Measurements from ENCODE around the gene SURF4.
"Not testable (repeated sequence)": the region's sequence is repeated elsewhere in the genome, so short reads cannot be mapped to it uniquely, and the experiment has no call there.

The SURF4 gene

GRCh38 chr9:133397895-133398294 is 22.0 kb upstream of the SURF4 start:
- Histone ChIP-seq H3K4me3 (ENCODE audit: low read length in 2 of 2) (no peak overlapping the region), H3K27ac (ENCODE audit: low read depth in 2 of 2, low read length in 2 of 2) (no peak overlapping the region), H3K36me3 (ENCODE audit: control insufficient read depth in 2 of 2, insufficient read depth in 2 of 2, low read length in 2 of 2) (no peaks in the 10 kb centered on the region), H3K4me1 (ENCODE audit: control insufficient read depth in 2 of 2, insufficient read depth in 2 of 2, low read length in 2 of 2) (no peaks in the 10 kb centered on the region), H3K27me3 (ENCODE audit: control insufficient read depth in 2 of 2, insufficient read depth in 2 of 2, low read length in 2 of 2) (peaks cover 5 to 13% of the 10 kb centered on the region in 2 donors), H3K9ac (ENCODE audit: low read depth in 1 of 2, low read length in 2 of 2) (no peak overlapping the region), H3K9me3 (ENCODE audit: control insufficient read depth in 2 of 2, low read length in 2 of 2) (no peaks in the 10 kb centered on the region)

GRCh38 chr9:133397370-133397769 is 21.5 kb upstream of the SURF4 start:
- H3K9me3 ChIP-seq (ENCODE audit: control insufficient read depth in 2 of 2, low read length in 2 of 2) = no peaks in the 10 kb centered on the region
- no peaks in the 10 kb centered on the region for H3K36me3 ChIP-seq (ENCODE audit: control insufficient read depth in 2 of 2, insufficient read depth in 2 of 2, low read length in 2 of 2)
- H3K4me1 ChIP-seq (ENCODE audit: control insufficient read depth in 2 of 2, insufficient read depth in 2 of 2, low read length in 2 of 2) = no peaks in the 10 kb centered on the region
- H3K27me3 ChIP-seq (ENCODE audit: control insufficient read depth in 2 of 2, insufficient read depth in 2 of 2, low read length in 2 of 2) = peaks cover 5 to 13% of the 10 kb centered on the region in 2 donors
- no peak overlapping the region for H3K4me3 ChIP-seq (ENCODE audit: low read length in 2 of 2)
- no peak overlapping the region for H3K9ac ChIP-seq (ENCODE audit: low read depth in 1 of 2, low read length in 2 of 2)
- no peak overlapping the region for H3K27ac ChIP-seq (ENCODE audit: low read depth in 2 of 2, low read length in 2 of 2)

- Histone ChIP-seq H3K4me3 (ENCODE audit: low read length in 2 of 2) (no peak overlapping the region), H3K27ac (ENCODE audit: low read depth in 2 of 2, low read length in 2 of 2) (no peak overlapping the region), H3K9me3 (ENCODE audit: control insufficient read depth in 2 of 2, low read length in 2 of 2) (no peaks in the 10 kb centered on the region), H3K9ac (ENCODE audit: low read depth in 1 of 2, low read length in 2 of 2) (no peak overlapping the region), H3K36me3 (ENCODE audit: control insufficient read depth in 2 of 2, insufficient read depth in 2 of 2, low read length in 2 of 2) (no peaks in the 10 kb centered on the region), H3K27me3 (ENCODE audit: control insufficient read depth in 2 of 2, insufficient read depth in 2 of 2, low read length in 2 of 2) (peaks cover 5 to 13% of the 10 kb centered on the region in 2 donors), H3K4me1 (ENCODE audit: control insufficient read depth in 2 of 2, insufficient read depth in 2 of 2, low read length in 2 of 2) (no peaks in the 10 kb centered on the region)
Observed at GRCh38 chr9:133396952-133397351, 21.1 kb upstream of the SURF4 start.

DNA sequence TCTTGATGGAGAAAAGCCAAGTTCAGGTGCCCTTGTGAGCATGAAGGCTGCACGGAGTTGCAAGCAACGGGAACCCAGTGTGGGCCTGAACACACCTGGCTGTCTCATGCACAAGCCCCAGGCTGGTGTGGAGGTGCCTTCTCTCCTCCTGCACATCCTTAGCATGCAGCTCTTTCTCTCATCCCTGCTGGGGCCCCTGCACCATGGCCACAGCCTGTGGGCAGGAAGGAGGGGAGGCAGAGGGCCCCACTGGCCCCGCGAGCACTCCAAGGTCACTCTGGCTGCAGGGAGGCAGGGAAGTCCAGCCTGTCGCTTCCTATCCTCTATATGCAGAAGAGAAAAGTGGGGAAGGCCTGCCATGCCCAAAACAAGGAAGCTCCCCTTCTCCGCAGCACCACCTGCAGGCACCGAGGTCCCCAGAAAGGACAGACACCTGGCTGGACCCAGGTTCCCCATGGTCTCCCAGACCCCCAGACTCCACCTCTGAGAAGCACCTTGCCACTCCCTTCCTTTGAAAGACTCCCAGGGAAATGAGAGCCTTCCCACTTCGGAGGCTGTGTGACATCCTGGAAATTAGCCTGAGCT is 18.9 kb upstream of the SURF4 start:
- H3K4me3 ChIP-seq (ENCODE audit: low read length in 2 of 2) = no peak overlapping the region
- no peaks in the 10 kb centered on the region for H3K36me3 ChIP-seq (ENCODE audit: control insufficient read depth in 2 of 2, insufficient read depth in 2 of 2, low read length in 2 of 2)
- H3K4me1 ChIP-seq (ENCODE audit: control insufficient read depth in 2 of 2, insufficient read depth in 2 of 2, low read length in 2 of 2) = no peaks in the 10 kb centered on the region
- H3K9me3 ChIP-seq (ENCODE audit: control insufficient read depth in 2 of 2, low read length in 2 of 2) = no peaks in the 10 kb centered on the region
- H3K27ac ChIP-seq (ENCODE audit: low read depth in 2 of 2, low read length in 2 of 2) = no peak overlapping the region
- no peak overlapping the region for H3K9ac ChIP-seq (ENCODE audit: low read depth in 1 of 2, low read length in 2 of 2)
- H3K27me3 ChIP-seq (ENCODE audit: control insufficient read depth in 2 of 2, insufficient read depth in 2 of 2, low read length in 2 of 2) = peaks cover 5 to 13% of the 10 kb centered on the region in 2 donors

DNA sequence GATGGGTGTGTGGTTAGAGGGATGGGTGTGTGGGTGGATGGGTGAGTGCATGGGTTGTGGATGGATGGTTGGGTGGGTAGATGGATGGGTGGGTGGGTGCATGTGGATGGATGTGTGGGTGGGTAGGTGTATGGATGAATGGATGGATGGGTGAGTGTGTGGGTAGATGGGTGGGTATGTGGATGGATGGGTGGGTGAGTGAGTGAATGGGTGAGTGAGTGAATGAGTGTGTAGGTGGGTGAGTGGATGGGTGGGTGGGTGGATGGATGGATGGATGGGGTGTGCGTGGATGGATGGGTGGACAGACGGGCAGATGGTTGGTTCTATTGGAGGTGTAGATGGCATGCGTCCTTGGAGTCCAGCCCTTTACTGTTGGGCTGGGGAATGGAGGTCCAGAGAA is 17.5 kb upstream of the SURF4 start:
- Histone ChIP-seq H3K4me1 (ENCODE audit: control insufficient read depth in 2 of 2, insufficient read depth in 2 of 2, low read length in 2 of 2) (no peaks in the 10 kb centered on the region), H3K9ac (ENCODE audit: low read depth in 1 of 2, low read length in 2 of 2) (no peak overlapping the region), H3K36me3 (ENCODE audit: control insufficient read depth in 2 of 2, insufficient read depth in 2 of 2, low read length in 2 of 2) (no peaks in the 10 kb centered on the region), H3K9me3 (ENCODE audit: control insufficient read depth in 2 of 2, low read length in 2 of 2) (no peaks in the 10 kb centered on the region), H3K4me3 (ENCODE audit: low read length in 2 of 2) (no peak overlapping the region), H3K27ac (ENCODE audit: low read depth in 2 of 2, low read length in 2 of 2) (no peak overlapping the region), H3K27me3 (ENCODE audit: control insufficient read depth in 2 of 2, insufficient read depth in 2 of 2, low read length in 2 of 2) (peaks cover 5 to 13% of the 10 kb centered on the region in 2 donors)

DNA sequence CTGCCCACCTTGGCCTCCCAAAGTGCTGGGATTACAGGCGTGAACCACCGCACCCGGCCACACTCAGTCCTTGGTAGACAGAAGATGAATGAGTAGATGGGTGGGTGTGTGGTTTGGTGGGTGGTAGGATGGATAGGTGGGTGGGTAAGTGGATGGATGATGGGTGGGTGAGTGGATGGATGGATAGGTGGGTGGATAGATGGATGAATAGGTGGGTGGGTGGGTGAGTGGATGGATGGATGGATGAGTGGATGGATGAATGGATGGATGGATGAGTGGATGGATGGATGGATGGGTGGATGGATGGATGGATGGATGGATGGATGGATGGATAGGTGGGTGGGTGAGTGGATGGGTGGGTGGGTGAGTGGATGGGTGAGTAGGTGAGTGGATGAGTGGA is 16.4 kb upstream of the SURF4 start:
- H3K9ac ChIP-seq (ENCODE audit: low read depth in 1 of 2, low read length in 2 of 2); H3K27me3 ChIP-seq (ENCODE audit: control insufficient read depth in 2 of 2, insufficient read depth in 2 of 2, low read length in 2 of 2): not testable (repeated sequence)

DNA sequence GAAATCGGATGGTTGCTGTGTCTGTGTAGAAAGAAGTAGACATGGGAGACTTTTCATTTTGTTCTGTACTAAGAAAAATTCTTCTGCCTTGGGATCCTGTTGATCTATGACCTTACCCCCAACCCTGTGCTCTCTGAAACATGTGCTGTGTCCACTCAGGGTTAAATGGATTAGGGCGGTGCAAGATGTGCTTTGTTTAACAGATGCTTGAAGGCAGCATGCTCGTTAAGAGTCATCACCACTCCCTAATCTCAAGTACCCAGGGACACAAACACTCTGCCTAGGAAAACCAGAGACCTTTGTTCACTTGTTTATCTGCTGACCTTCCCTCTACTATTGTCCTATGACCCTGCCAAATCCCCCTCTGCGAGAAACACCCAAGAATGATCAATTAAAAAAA is 15.6 kb upstream of the SURF4 start:
- H3K4me1 ChIP-seq (ENCODE audit: control insufficient read depth in 2 of 2, insufficient read depth in 2 of 2, low read length in 2 of 2); H3K4me3 ChIP-seq (ENCODE audit: low read length in 2 of 2); H3K27ac ChIP-seq (ENCODE audit: low read depth in 2 of 2, low read length in 2 of 2); H3K36me3 ChIP-seq (ENCODE audit: control insufficient read depth in 2 of 2, insufficient read depth in 2 of 2, low read length in 2 of 2); H3K27me3 ChIP-seq (ENCODE audit: control insufficient read depth in 2 of 2, insufficient read depth in 2 of 2, low read length in 2 of 2); H3K9me3 ChIP-seq (ENCODE audit: control insufficient read depth in 2 of 2, low read length in 2 of 2); H3K9ac ChIP-seq (ENCODE audit: low read depth in 1 of 2, low read length in 2 of 2): not testable (repeated sequence)

More for the DNA sequence above, 16.4 kb upstream of the SURF4 start:
- not testable (repeated sequence) for H3K36me3 ChIP-seq (ENCODE audit: control insufficient read depth in 2 of 2, insufficient read depth in 2 of 2, low read length in 2 of 2); H3K27ac ChIP-seq (ENCODE audit: low read depth in 2 of 2, low read length in 2 of 2); H3K4me1 ChIP-seq (ENCODE audit: control insufficient read depth in 2 of 2, insufficient read depth in 2 of 2, low read length in 2 of 2); H3K9me3 ChIP-seq (ENCODE audit: control insufficient read depth in 2 of 2, low read length in 2 of 2); H3K4me3 ChIP-seq (ENCODE audit: low read length in 2 of 2)

GRCh38 chr9:133390713-133391112 is 14.9 kb upstream of the SURF4 start:
- no peaks in the 10 kb centered on the region for H3K36me3 ChIP-seq (ENCODE audit: control insufficient read depth in 2 of 2, insufficient read depth in 2 of 2, low read length in 2 of 2)
- no peak overlapping the region for H3K27ac ChIP-seq (ENCODE audit: low read depth in 2 of 2, low read length in 2 of 2)
- H3K9me3 ChIP-seq (ENCODE audit: control insufficient read depth in 2 of 2, low read length in 2 of 2) = no peaks in the 10 kb centered on the region
- no peak overlapping the region for H3K4me3 ChIP-seq (ENCODE audit: low read length in 2 of 2)
- peaks cover 0 to 5% of the 10 kb centered on the region in 2 donors for H3K27me3 ChIP-seq (ENCODE audit: control insufficient read depth in 2 of 2, insufficient read depth in 2 of 2, low read length in 2 of 2)
- H3K9ac ChIP-seq (ENCODE audit: low read depth in 1 of 2, low read length in 2 of 2) = no peak overlapping the region
- no peaks in the 10 kb centered on the region for H3K4me1 ChIP-seq (ENCODE audit: control insufficient read depth in 2 of 2, insufficient read depth in 2 of 2, low read length in 2 of 2)

DNA sequence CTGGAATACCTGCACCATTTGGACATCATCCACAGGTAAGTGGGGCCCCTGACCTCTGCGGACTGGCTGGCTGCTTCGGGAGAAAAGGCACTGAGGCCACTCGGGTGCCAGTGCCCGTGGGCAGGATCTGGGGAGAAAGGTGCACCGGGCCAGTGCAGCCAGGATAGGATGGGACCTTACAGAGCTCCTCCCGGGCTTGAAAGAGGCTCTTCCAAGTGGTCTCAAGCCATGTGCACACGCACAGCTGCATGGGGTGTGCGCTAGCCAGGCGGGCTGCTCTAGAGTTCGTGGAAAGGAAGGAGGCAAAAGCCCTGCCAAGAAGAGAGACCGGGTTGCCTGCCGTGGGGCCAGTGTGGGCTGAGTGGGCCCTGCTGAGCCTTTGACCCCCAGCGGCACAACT is 13.7 kb upstream of the SURF4 start:
- Histone ChIP-seq H3K9ac (ENCODE audit: low read depth in 1 of 2, low read length in 2 of 2) (no peak overlapping the region), H3K4me1 (ENCODE audit: control insufficient read depth in 2 of 2, insufficient read depth in 2 of 2, low read length in 2 of 2) (no peaks in the 10 kb centered on the region), H3K9me3 (ENCODE audit: control insufficient read depth in 2 of 2, low read length in 2 of 2) (no peaks in the 10 kb centered on the region), H3K4me3 (ENCODE audit: low read length in 2 of 2) (no peak overlapping the region), H3K27me3 (ENCODE audit: control insufficient read depth in 2 of 2, insufficient read depth in 2 of 2, low read length in 2 of 2) (peaks cover 0 to 1% of the 10 kb centered on the region in 2 donors), H3K36me3 (ENCODE audit: control insufficient read depth in 2 of 2, insufficient read depth in 2 of 2, low read length in 2 of 2) (no peaks in the 10 kb centered on the region), H3K27ac (ENCODE audit: low read depth in 2 of 2, low read length in 2 of 2) (no peak overlapping the region)

- no peak overlapping the region for H3K9ac ChIP-seq (ENCODE audit: low read depth in 1 of 2, low read length in 2 of 2)
- H3K27me3 ChIP-seq (ENCODE audit: control insufficient read depth in 2 of 2, insufficient read depth in 2 of 2, low read length in 2 of 2) = no peaks in the 10 kb centered on the region
- H3K4me3 ChIP-seq (ENCODE audit: low read length in 2 of 2) = no peak overlapping the region
- no peaks in the 10 kb centered on the region for H3K9me3 ChIP-seq (ENCODE audit: control insufficient read depth in 2 of 2, low read length in 2 of 2)
- no peaks in the 10 kb centered on the region for H3K4me1 ChIP-seq (ENCODE audit: control insufficient read depth in 2 of 2, insufficient read depth in 2 of 2, low read length in 2 of 2)
- H3K27ac ChIP-seq (ENCODE audit: low read depth in 2 of 2, low read length in 2 of 2) = no peak overlapping the region
- no peaks in the 10 kb centered on the region for H3K36me3 ChIP-seq (ENCODE audit: control insufficient read depth in 2 of 2, insufficient read depth in 2 of 2, low read length in 2 of 2)
Observed at GRCh38 chr9:133389025-133389557, 13.2 kb upstream of the SURF4 start.

DNA sequence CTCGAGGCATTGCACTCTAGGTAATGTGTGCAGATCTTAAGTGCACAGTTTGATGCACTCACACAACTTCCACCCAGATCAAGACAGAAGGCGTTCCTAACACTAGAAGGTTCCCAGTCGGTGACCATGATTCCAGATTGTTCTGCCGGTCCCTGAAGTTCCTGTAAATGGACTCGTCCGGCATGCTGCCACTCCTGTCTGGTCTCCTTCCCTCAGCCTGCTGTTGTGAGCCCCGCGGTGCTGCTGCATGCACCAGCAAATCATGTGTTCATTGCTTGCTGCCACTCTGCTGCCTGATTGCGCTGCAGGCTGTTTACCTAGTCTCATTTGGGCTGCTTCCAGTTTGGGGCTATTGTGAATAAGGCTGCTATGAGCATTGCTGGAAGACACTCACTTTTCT is 11.8 kb upstream of the SURF4 start:
- H3K36me3 ChIP-seq (ENCODE audit: control insufficient read depth in 2 of 2, insufficient read depth in 2 of 2, low read length in 2 of 2) = no peaks in the 10 kb centered on the region
- H3K27me3 ChIP-seq (ENCODE audit: control insufficient read depth in 2 of 2, insufficient read depth in 2 of 2, low read length in 2 of 2) = no peaks in the 10 kb centered on the region
- no peak overlapping the region for H3K4me3 ChIP-seq (ENCODE audit: low read length in 2 of 2)
- no peaks in the 10 kb centered on the region for H3K9me3 ChIP-seq (ENCODE audit: control insufficient read depth in 2 of 2, low read length in 2 of 2)
- no peak overlapping the region for H3K27ac ChIP-seq (ENCODE audit: low read depth in 2 of 2, low read length in 2 of 2)
- H3K9ac ChIP-seq (ENCODE audit: low read depth in 1 of 2, low read length in 2 of 2) = no peak overlapping the region
- no peaks in the 10 kb centered on the region for H3K4me1 ChIP-seq (ENCODE audit: control insufficient read depth in 2 of 2, insufficient read depth in 2 of 2, low read length in 2 of 2)
